HG03039 (cell line): Measurements from ENCODE around the gene SENP3.
"Not testable (repeated sequence)": the region's sequence is repeated elsewhere in the genome, so short reads cannot be mapped to it uniquely, and the experiment has no call there.

ENCODE experiments used
- ATAC-seq: cut with Tn5 transposase; IDR thresholded peaks from one replicate; pipeline ENCODE4 v1.9.1; 2021; ENCODE audit warnings: mild to moderate bottlenecking, moderate library complexity; ENCODE audit not compliant: unreplicated experiment

The SENP3 gene

GRCh38 chr17:7590743-7591142 is 29.0 kb downstream of the SENP3 start:
- ATAC-seq = no peak

- ATAC-seq = no peak
Observed at GRCh38 chr17:7591596-7591995, 29.9 kb downstream of the SENP3 start.

- ATAC-seq = no peak
Observed at GRCh38 chr17:7592422-7593021, 30.8 kb downstream of the SENP3 start.

GRCh38 chr17:7593296-7593695 is 31.6 kb downstream of the SENP3 start:
- no peak for ATAC-seq

GRCh38 chr17:7597561-7597960 is 35.8 kb downstream of the SENP3 start:
- not testable (repeated sequence) for ATAC-seq

GRCh38 chr17:7606280-7606679 is 44.6 kb downstream of the SENP3 start:
- ATAC-seq = no peak

GRCh38 chr17:7610641-7611040 is 48.9 kb downstream of the SENP3 start:
- no peak for ATAC-seq

- no peak for ATAC-seq
Observed at GRCh38 chr17:7611635-7612293, 50.0 kb downstream of the SENP3 start.

GRCh38 chr17:7612294-7612640 is 50.5 kb downstream of the SENP3 start:
- no peak for ATAC-seq

- ATAC-seq = no peak
Observed at GRCh38 chr17:7613769-7614424, 52.2 kb downstream of the SENP3 start.

- ATAC-seq = peak; percentile 85
Observed at GRCh38 chr17:7614425-7615264, 52.9 kb downstream of the SENP3 start, which contains the start of gene FXR2. TSS of gene FXR2 (minus strand) at chr17:7614897. CDS start at chr17:7614532, 365 bp downstream.

- no peak for ATAC-seq
Observed at GRCh38 chr17:7615265-7615747, 53.6 kb downstream of the SENP3 start.

GRCh38 chr17:7618608-7619007 is 56.9 kb downstream of the SENP3 start:
- ATAC-seq = no peak

- no peak for ATAC-seq
Observed at GRCh38 chr17:7620835-7621234, 59.1 kb downstream of the SENP3 start.
